G401 (cell line): ENCODE results near the gene SPATA1. TPM values are rescaled to one million over a fixed set of nuclear protein-coding genes. Genes with fewer than 3 reads are reported as not detected.
"Not testable (repeated sequence)": the region's sequence is repeated elsewhere in the genome, so short reads cannot be mapped to it uniquely, and the experiment has no call there.

Experiments used
- DNase-seq: peaks from one replicate; pipeline ENCODE4 v3.0.0-alpha.2; 2015; ENCODE audit warnings: low spot score
- in situ Hi-C: cut with HindIII; loops from 2 replicates; pipeline ENCODE4 v1.10.0; 2016; ENCODE audit warnings: low sequenced_read_pairs, mixed read lengths
- total RNA-seq: library from RNA; depleted of rRNA; stranded (reverse); fragments of >200 nt; shearing (Covaris generic); gene quantifications from 2 replicates; pipeline ENCODE4 v1.2.3, GENCODE V29; 2014

Gene SPATA1
- total RNA-seq, 1 experiment from 2014 or later: not detected

DNA sequence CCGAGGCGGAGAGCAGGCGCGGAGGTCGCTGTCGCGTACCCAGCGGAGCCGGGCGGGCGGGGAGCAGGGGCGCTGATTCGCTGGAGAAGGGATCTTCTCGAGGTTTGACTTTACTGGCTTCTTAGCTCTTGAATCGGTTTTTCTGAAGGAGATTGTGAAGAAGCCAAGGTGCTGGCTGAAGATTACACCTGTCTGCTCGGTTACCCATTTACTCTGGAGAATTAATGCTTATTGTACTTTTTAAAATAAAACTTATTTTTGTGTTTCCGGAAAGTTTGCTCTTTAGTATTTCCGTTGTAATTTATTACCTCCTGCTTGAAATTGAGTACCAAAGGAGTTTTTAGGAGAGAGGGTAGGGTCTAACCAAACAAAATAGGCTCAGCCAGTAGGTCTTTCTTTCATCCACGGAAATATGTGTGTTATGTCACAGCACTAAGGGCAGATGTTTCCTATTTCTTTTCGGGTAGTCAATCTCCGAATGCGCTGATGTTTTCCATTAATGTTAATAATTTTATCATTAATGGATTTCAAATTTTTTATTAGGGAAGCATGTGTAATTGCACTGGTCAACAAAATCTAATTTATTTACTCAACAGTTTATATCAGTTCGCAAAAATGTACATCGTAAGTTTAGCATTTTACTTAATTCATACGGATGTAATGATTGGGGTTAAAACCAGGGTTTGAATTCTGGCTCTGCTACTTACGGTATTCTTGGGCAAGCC is 705 bp downstream of the SPATA1 start:
- no peak for DNase-seq
- in situ Hi-C loops: no loop called here

- DNase-seq, in situ Hi-C loops: not testable (repeated sequence)
Measured at GRCh38 chr1:84507887-84508286, 1.7 kb downstream of the SPATA1 start.

DNA sequence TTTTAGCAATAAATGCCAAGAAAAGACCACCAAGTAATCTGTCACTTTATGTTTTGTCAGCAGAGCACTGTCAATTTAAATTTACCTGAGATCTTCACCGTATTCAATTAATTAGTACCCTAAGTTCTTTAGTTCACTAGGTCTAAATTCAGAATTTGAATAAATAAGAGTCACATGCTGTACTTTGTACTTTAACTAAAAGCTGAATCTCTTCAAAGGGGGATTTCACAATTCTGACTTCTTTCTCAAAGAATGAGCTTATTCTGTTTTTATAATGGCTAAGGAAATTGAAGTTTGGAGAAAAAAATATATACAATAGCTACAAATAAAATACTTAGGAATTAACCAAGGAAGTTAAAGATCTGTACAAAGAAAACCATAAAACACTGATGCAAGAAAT is 2.3 kb downstream of the SPATA1 start:
- in situ Hi-C loops: no loop called here
- no peak for DNase-seq

DNA sequence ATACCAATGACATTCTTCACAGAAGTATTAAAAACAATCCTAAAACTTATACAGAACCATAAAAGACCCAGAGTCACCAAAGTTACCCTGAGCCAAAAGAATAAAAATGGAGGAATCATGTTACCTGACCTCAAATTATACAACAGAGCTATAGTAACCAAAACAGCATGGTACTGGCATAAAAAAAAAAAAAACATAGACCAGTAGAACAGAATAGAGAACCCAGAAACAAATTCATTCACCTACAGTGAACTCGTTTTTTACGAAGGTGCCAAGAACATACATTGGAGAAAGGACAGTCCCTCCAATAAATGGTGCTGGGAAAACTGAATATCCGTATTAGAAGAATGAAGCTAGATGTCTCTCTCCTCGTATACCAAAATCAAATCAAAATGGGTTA is 2.8 kb downstream of the SPATA1 start:
- no peak for DNase-seq
- in situ Hi-C loops: no loop called here

DNA sequence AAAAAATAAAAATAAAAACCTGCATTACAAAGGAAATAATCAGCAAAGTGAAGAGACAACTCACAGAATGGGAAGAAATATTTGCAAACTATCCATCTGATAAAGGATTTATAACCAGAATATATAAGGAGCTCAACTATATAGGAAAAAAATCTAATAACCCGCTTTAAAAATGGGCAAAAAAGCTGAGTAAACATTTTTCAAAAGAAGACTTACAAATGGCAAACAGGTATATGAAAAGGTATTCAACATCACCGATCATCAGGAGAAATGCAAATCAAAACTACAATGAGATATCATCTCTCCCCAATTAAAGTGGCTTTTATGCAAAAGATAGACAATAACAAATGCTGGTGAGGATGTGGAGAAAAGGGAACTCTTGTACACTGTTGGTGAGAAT is 4.0 kb downstream of the SPATA1 start:
- DNase-seq: no peak
- in situ Hi-C loops: no loop called here

GRCh38 chr1:84510668-84511067 is 4.5 kb downstream of the SPATA1 start:
- in situ Hi-C loops: no loop called here
- DNase-seq: no peak

- DNase-seq: no peak
- in situ Hi-C loops: no loop called here
Measured at GRCh38 chr1:84524590-84524989, 18.4 kb downstream of the SPATA1 start.

DNA sequence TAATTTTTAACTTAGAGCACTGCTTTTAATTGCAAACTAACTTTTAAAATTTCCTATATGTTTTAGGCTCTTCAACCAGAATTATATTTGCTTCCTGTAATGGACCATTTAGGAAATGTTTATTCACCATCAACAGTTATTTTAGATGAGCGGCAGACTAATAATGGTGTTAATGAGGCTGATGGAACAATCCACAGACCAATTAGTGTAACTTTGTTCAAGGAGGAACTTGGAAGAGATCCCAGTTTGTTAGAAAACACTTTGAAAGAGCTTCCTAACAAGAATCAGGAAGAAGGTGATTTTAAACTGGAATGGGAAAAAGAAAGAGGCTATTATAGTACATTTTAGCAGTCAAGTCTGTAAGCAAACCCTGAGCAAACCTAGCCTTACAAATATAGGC is 19.6 kb downstream of the SPATA1 start:
- DNase-seq: no peak
- in situ Hi-C loops: no loop called here

- DNase-seq: no peak
- in situ Hi-C loops: no loop called here
Measured at GRCh38 chr1:84538599-84538998, 32.4 kb downstream of the SPATA1 start.

DNA sequence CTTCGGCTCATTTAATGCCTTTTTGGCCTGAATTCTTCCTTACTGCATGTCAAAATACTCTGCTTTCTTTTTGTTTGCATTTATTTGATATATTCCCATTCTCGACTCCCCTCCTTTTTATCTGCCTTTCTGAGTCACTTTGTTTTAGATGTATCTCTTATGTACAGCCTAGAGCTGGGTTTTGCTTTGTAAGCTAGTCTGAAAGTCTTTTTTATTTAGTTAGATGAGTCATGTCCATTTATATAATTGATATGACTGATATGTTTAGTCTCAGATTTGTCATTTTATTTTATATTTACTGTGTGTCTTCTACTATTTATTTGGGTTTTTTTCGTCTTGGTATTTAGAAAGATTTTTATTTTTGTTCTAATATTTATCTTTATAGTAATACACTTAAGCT is 33.8 kb downstream of the SPATA1 start:
- DNase-seq: no peak
- in situ Hi-C loops: no loop called here

GRCh38 chr1:84540759-84541158 is 34.6 kb downstream of the SPATA1 start:
- in situ Hi-C loops: no loop called here
- no peak for DNase-seq

GRCh38 chr1:84541679-84542078 is 35.5 kb downstream of the SPATA1 start:
- in situ Hi-C loops: no loop called here
- no peak for DNase-seq

DNA sequence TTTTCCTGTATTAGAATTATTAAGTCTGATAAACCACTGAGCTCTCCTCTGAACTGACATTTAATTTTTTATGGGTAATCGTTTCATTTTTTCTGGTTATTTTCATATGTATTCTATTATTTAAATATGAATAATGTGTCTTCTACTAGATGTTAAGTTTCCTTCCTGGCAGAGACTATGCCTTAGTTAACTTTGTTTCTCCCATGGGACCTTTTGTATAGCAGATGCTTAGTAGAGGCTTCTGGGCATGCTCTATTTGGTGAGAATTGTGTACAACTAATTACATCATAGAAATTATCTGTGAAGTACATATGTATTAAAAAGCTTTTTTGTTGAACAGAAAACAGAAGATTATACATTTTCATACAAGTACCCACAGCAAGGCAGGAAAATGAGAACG is 44.6 kb downstream of the SPATA1 start:
- in situ Hi-C loops: no loop called here
- DNase-seq: no peak

GRCh38 chr1:84569216-84569615 is 63.0 kb downstream of the SPATA1 start:
- in situ Hi-C loops: no loop called here
- peak; percentile 90 for DNase-seq

GRCh38 chr1:84570436-84571149 is 64.4 kb downstream of the SPATA1 start:
- in situ Hi-C loops: no loop called here
- DNase-seq: no peak

DNA sequence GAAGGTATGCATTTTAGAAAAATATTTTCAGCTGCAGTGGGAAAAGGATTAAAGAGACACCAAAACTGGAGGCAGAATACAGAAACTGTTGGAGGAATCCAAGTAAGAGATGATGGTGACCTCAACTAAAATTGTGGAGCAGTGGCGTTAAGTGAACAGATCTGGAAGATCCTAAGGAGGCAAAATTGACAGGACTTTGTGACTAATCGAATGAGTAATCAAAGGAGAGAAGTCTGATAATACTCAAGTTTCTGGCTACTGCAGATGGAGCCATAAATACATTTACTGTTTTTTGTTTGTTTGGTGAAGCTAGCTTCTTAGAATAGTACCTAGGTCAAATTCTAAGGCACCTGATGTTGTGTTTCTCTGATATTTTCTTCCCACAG is 65.0 kb downstream of the SPATA1 start:
- in situ Hi-C loops: no loop called here
- DNase-seq: no peak

DNA sequence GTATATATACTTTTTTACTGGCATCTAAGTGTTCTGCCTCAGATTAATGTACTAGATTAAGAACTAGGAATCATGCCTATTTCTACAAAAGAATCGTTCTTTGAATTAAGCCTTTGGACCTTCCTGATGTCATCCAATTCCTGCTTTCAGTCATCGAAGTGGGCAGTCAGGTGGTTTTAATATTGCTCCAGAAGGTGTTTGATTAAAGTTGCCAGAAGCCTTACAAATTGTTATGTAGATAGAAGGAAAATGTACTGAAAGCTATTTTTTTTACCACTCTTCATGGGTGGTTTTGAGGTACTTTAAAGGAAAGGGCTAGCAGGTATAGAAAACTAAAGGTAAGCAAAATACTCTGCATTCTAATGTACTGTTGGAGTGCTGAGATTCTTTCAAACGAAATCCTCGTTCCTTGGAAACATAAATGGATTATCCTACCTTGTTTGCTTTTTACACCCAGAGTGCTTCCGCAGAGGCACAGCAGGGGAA is 67.3 kb downstream of the SPATA1 start:
- in situ Hi-C loops: no loop called here
- DNase-seq: peak; percentile 36

DNA sequence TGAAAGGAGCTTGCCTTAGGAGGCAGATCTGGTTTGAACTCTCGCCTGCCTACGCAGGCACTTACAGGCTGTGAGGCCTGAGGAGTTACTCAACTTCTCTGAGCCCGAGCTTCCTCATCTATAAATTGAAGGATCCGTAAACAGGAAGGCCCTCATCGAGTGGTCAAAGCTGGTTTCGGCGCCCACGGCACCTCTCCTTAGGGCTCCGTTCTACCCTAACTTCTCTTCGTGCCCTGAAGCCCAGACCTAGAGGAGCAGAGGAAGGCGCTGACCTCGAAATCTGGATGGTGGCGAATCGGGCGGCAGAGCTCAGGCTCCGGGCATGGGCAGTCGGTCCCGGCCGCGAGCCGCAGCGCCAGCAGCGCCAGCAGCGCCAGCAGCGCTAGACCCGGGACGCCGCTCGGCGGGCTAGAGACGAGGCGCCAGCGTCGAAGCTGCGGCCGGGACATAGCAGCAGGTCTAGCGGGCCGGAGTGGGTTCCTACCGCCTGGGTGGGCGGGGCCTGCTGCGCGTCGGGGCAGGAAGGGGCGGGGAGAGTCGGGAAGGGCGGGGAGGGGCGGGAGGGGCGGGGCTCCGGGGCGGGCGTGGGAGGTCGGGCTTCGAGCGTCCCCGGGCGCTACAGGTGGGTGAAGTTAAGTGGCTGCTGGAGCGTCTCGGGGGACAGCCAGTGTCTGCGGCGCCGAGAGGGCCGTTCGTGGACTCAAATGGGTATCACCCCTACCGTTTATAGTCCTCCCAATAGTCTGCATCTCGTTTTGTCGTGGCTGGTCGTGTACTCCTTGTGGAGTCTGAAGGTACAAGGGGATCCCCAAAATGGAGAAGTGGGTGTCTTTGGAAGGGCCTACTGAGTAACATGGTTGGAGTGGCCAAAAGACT is 68.0 kb downstream of the SPATA1 start, which contains the start of gene CTBS:
Gene CTBS, minus strand, starts transcription at position 474 of the 876 bp plus-strand sequence. Its CDS starts 25 bp downstream, at position 449.
- DNase-seq: peak; percentile 85
- in situ Hi-C loops: no loop called here

DNA sequence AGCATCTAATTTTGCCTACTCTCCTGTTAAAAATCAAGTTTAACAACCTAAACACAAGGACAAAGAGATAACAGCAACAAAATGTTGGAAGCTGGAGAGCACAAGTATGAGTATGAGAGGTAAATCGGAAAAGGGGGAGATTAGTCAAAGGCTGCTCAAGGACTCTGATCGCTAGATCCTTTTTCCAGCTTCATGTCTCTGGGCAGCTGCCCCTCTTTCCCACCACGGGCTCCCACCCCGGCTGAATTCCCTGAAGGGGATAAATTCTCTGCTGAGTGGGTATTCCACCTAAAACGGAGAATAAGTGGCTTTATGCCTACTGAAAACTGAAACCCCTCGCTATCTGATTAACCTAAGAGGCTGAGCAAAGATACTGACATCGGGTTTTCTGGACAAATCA is 68.8 kb downstream of the SPATA1 start:
- in situ Hi-C loops: no loop called here
- DNase-seq: no peak

GRCh38 chr1:84581648-84582047 is 75.5 kb downstream of the SPATA1 start:
- no peak for DNase-seq

More at GRCh38 chr1:84581648-84582047, 75.5 kb downstream of the SPATA1 start:
- in situ Hi-C loops: no loop called here
